B cell (primary cell): Measurements from ENCODE around the gene MINDY4B. TPM values are rescaled to one million over a fixed set of nuclear protein-coding genes. Genes with fewer than 3 reads are reported as not detected.

ENCODE experiments used
- ATAC-seq: fragments of 200-7000 bp; cut with Tn5 transposase; one replicate; pipeline ENCODE4 v1.10.0; 2021; ENCODE audit warnings: low read depth, mild to moderate bottlenecking, moderate number of reproducible peaks, moderate library complexity
- CTCF ChIA-PET: fragments of 350-600 bp; sonication (Branson Sonifier 250); formaldehyde crosslinking; loops from one replicate; lab custom pipeline; 2021; ENCODE audit warnings: antibody characterized with exemption, inconsistent platforms; lab: Charles Lee
- POLR2A ChIA-PET: fragments of 350-600 bp; sonication (Branson Sonifier 250); formaldehyde crosslinking; loops from one replicate; lab custom pipeline; 2021; ENCODE audit warnings: antibody characterized with exemption; lab: Charles Lee
- DNase-seq: peaks from one replicate; pipeline ENCODE4 v3.0.0; 2013
- H2AFZ ChIP-seq: 2 replicates; pipeline ENCODE4 v1.6.1; 2012; ENCODE audit warnings: mild to moderate bottlenecking, low read depth, low read length; ENCODE audit not compliant: insufficient read depth, poor library complexity, severe bottlenecking
- H3K27ac ChIP-seq, 2 donors: 1 replicate in 1 of 2; 2 replicates in 1 of 2; pipeline ENCODE4 v1.5.1; 2012 to 2013; ENCODE audit warnings: low read length in 2 of 2, mild to moderate bottlenecking in 2 of 2, moderate library complexity in 1 of 2
- H3K27me3 ChIP-seq, 4 experiments: fragments of 200-600 bp in 1 of 4; sonication (generic) in 1 of 4; replicated peaks in 1 of 4; 1 replicate in 2 of 4; 2 replicates in 2 of 4; pipeline versions ENCODE4 v1.6.1 to v1.7.0; 2013 to 2016; ENCODE audit warnings: low read length in 3 of 4, mild to moderate bottlenecking in 2 of 4, mixed read lengths in 1 of 4, moderate library complexity in 1 of 4; ENCODE audit not compliant: insufficient read depth in 4 of 4, control insufficient read depth in 3 of 4; ENCODE audit errors: control extremely low read depth in 1 of 4
- H3K36me3 ChIP-seq, 2 experiments: replicated peaks in 1 of 2; 1 replicate in 1 of 2; 2 replicates in 1 of 2; pipeline versions ENCODE4 v1.6.1 to v1.7.1; 2013; ENCODE audit warnings: low read length in 1 of 2; ENCODE audit not compliant: insufficient read depth in 2 of 2, control insufficient read depth in 1 of 2; ENCODE audit errors: control extremely low read depth in 1 of 2, extremely low read depth in 1 of 2
- H3K4me1 ChIP-seq, 2 donors: fragments of 200-600 bp in 1 of 2; sonication (generic) in 1 of 2; 1 replicate in 1 of 2; 2 replicates in 1 of 2; pipeline versions ENCODE4 v1.5.1 to v1.6.1; 2013 to 2017; ENCODE audit warnings: low read length in 2 of 2; ENCODE audit not compliant: control insufficient read depth in 2 of 2, insufficient read depth in 2 of 2
- H3K4me2 ChIP-seq: replicated peaks from 2 replicates; pipeline ENCODE3; 2012; ENCODE audit warnings: mild to moderate bottlenecking, low read depth, low read length; ENCODE audit not compliant: poor library complexity, severe bottlenecking
- H3K4me3 ChIP-seq, 5 experiments: fragments of 200-600 bp in 1 of 5; sonication (generic) in 1 of 5; 1 replicate in 3 of 5; 2 replicates in 2 of 5; pipeline versions ENCODE4 v1.5.1 to v1.7.0; 2011 to 2016; ENCODE audit warnings: low read length in 4 of 5, mild to moderate bottlenecking in 4 of 5, low read depth in 2 of 5, control low read depth in 1 of 5, moderate library complexity in 1 of 5; ENCODE audit not compliant: insufficient read depth in 1 of 5; ENCODE audit errors: control extremely low read depth in 1 of 5, extremely low read depth in 1 of 5
- H3K79me2 ChIP-seq: fragments of 200-600 bp; sonication (generic); one replicate; pipeline ENCODE4 v1.6.0; 2016; ENCODE audit warnings: low read length; ENCODE audit not compliant: control insufficient read depth, insufficient read depth
- H3K9ac ChIP-seq: fragments of 200-600 bp; sonication (generic); 2 replicates; pipeline ENCODE4 v1.6.1; 2017; ENCODE audit warnings: mild to moderate bottlenecking, low read length, moderate library complexity
- H3K9me3 ChIP-seq, 3 donors: one replicate each; pipeline versions ENCODE4 v1.6.1 to v1.7.1; 2013; ENCODE audit warnings: low read length in 2 of 3; ENCODE audit not compliant: control insufficient read depth in 2 of 3, insufficient read depth in 1 of 3; ENCODE audit errors: control extremely low read depth in 1 of 3
- H4K20me1 ChIP-seq: 2 replicates; pipeline ENCODE4 v1.6.0; 2012; ENCODE audit warnings: mild to moderate bottlenecking, low read length; ENCODE audit not compliant: insufficient read depth, control insufficient read depth, poor library complexity, severe bottlenecking
- H3K27ac Mint-ChIP-seq: one replicate; pipeline ENCODE4 v1.8.0; 2021; ENCODE audit warnings: mixed read lengths
- H3K27me3 Mint-ChIP-seq: one replicate; pipeline ENCODE4 v1.8.0; 2021; ENCODE audit warnings: mixed read lengths
- H3K4me1 Mint-ChIP-seq: one replicate; pipeline ENCODE4 v1.8.0; 2021; ENCODE audit warnings: mixed read lengths
- H3K4me3 Mint-ChIP-seq: one replicate; pipeline ENCODE4 v1.8.0; 2021; ENCODE audit warnings: mixed read lengths
- H3K9me3 Mint-ChIP-seq: one replicate; pipeline ENCODE4 v1.8.0; 2022; ENCODE audit warnings: mixed read lengths; ENCODE audit not compliant: insufficient read depth
- EZH2 ChIP-seq: IDR thresholded peaks from 2 replicates; pipeline ENCODE4 v1.6.1; 2012; ENCODE audit warnings: borderline replicate concordance, low read depth, mild to moderate bottlenecking, moderate library complexity, low read length; ENCODE audit not compliant: insufficient read depth, poor library complexity, severe bottlenecking
- WGBS: methylation state at CpG from one replicate; pipeline ENCODE4 v1.1.5; 2013; ENCODE audit warnings: missing lambda C conversion rate; ENCODE audit not compliant: insufficient coverage; 5-methylcytosine and 5-hydroxymethylcytosine counted together
- intact Hi-C: fragments of 100-400 bp; cut with micrococcal nuclease; formaldehyde crosslinking; loops from one replicate; pipeline ENCODE4 v1.10.0; 2022
- polyA plus RNA-seq: library from polyadenylated mRNA; depleted of rRNA; stranded (reverse); fragments of >200 nt; gene quantifications from 2 replicates; pipeline ENCODE4 v1.2.3, GENCODE V29; 2012
- total RNA-seq, 2 donors: library from RNA; stranded (reverse); fragments of 120-200 nt in 1 of 2; gene quantifications; 1 replicate in 1 of 2; 2 replicates in 1 of 2; pipeline versions ENCODE4 v1.2.3 to v1.2.4, GENCODE V29; 2013 to 2022
- TF ChIP-seq, protein P1 (sequence below): fragments of 200-600 bp; IDR thresholded peaks from one replicate; pipeline ENCODE4 v1.8.0; 2022; ENCODE audit warnings: antibody characterized with exemption, mild to moderate bottlenecking

MINDY4B gene
- total and polyA plus RNA-seq, 2 donors (not counting 1 experiment from before 2014, with no cell fraction given): not detected

- H3K4me3 Mint-ChIP-seq: no peak overlapping the region
- POLR2A ChIA-PET: no interaction called here
- H3K27ac ChIP-seq: no peak overlapping the region
Measured at GRCh38 chr3:150945226-150946032, 40.2 kb upstream of the MINDY4B start.

GRCh38 chr3:150942221-150942620, 37.0 kb upstream of the MINDY4B start:
- intact Hi-C loops: no loop called here
- H3K27me3 ChIP-seq: peaks cover 0 to 7% (median 1%) of the 10 kb centered on the region in 4 experiments
- H3K9me3 ChIP-seq: peaks cover 0 to 5% (median 4%) of the 10 kb centered on the region in 3 donors
- no peaks in the 10 kb centered on the region for H3K4me1 ChIP-seq
- H3K27ac ChIP-seq: no peak overlapping the region
- ATAC-seq (no peak), DNase-seq (no peak)
- H3K9ac ChIP-seq: no peak overlapping the region
- H3K4me3 Mint-ChIP-seq: no peak overlapping the region
- no peak for TF ChIP-seq EZH2
- TF ChIP-seq, protein P1, sequence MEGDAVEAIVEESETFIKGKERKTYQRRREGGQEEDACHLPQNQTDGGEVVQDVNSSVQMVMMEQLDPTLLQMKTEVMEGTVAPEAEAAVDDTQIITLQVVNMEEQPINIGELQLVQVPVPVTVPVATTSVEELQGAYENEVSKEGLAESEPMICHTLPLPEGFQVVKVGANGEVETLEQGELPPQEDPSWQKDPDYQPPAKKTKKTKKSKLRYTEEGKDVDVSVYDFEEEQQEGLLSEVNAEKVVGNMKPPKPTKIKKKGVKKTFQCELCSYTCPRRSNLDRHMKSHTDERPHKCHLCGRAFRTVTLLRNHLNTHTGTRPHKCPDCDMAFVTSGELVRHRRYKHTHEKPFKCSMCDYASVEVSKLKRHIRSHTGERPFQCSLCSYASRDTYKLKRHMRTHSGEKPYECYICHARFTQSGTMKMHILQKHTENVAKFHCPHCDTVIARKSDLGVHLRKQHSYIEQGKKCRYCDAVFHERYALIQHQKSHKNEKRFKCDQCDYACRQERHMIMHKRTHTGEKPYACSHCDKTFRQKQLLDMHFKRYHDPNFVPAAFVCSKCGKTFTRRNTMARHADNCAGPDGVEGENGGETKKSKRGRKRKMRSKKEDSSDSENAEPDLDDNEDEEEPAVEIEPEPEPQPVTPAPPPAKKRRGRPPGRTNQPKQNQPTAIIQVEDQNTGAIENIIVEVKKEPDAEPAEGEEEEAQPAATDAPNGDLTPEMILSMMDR: no peak
- H3K36me3 ChIP-seq: no peaks in the 10 kb centered on the region
- no peak overlapping the region for H2AFZ ChIP-seq
- POLR2A ChIA-PET: no interaction called here
- H3K27me3 Mint-ChIP-seq: peaks cover 34% of the 10 kb centered on the region
- H3K4me1 Mint-ChIP-seq: no peaks in the 10 kb centered on the region
- peaks cover 4% of the 10 kb centered on the region for H3K9me3 Mint-ChIP-seq
- no peak overlapping the region for H3K27ac Mint-ChIP-seq
- CTCF ChIA-PET: no interaction called here
- no peaks in the 10 kb centered on the region for H3K79me2 ChIP-seq
- WGBS: 84% methylated on average over 2 of the region's 3 CpGs
- H4K20me1 ChIP-seq: no peaks in the 10 kb centered on the region
- H3K4me3 ChIP-seq: no peak overlapping the region
- no peak overlapping the region for H3K4me2 ChIP-seq

More at GRCh38 chr3:150945226-150946032, 40.2 kb upstream of the MINDY4B start:
- TF ChIP-seq, protein P1: no peak
- no peak for TF ChIP-seq EZH2
- CTCF ChIA-PET: no interaction called here
- Histone ChIP-seq H3K4me3 (no peak overlapping the region), H3K9ac (no peak overlapping the region), H3K4me1 (no peaks in the 10 kb centered on the region), H2AFZ (no peak overlapping the region), H3K27me3 (peaks cover 0 to 3% (median 1%) of the 10 kb centered on the region in 4 experiments), H3K36me3 (no peaks in the 10 kb centered on the region), H3K4me2 (no peak overlapping the region), H3K79me2 (no peaks in the 10 kb centered on the region), H3K9me3 (peaks cover 0 to 5% (median 4%) of the 10 kb centered on the region in 3 donors), H4K20me1 (no peaks in the 10 kb centered on the region)
- intact Hi-C loops: no loop called here
- no peak for ATAC-seq
- WGBS: 50% methylated on average over 1 of the region's 3 CpGs
- no peak for DNase-seq
- Mint-ChIP-seq H3K9me3 (peaks cover 4% of the 10 kb centered on the region), H3K27ac (no peak overlapping the region), H3K27me3 (peaks cover 36% of the 10 kb centered on the region), H3K4me1 (no peaks in the 10 kb centered on the region)
